Measurements from ENCODE around the gene ABCA6.

The ABCA6 gene

GRCh38 chr17:69048634-69049033 is 93.1 kb downstream of the ABCA6 start:
- no peak for DNase-seq
- H3K27ac ChIP-seq = no peak overlapping the region
- TF ChIP-seq CTCF (IDR thresholded peaks at IDR 0.05; ENCODE audit: low read depth, low read length) = no peak

GRCh38 chr17:69047368-69048263 is 94.1 kb downstream of the ABCA6 start:
- Histone ChIP-seq H3K4me3 (ENCODE audit: low read depth, low read length) (no peak overlapping the region), H3K27me3 (ENCODE audit: insufficient read depth, low read depth, severe bottlenecking) (no peaks in the 10 kb centered on the region), H3K27ac (no peak overlapping the region), H3K9me3 (ENCODE audit: severe bottlenecking) (no peaks in the 10 kb centered on the region), H3K36me3 (no peaks in the 10 kb centered on the region)
- no peak for TF ChIP-seq CTCF (IDR thresholded peaks at IDR 0.05; ENCODE audit: low read depth, low read length)
- DNase-seq = no peak

More at GRCh38 chr17:69048634-69049033, 93.1 kb downstream of the ABCA6 start:
- H3K27me3 ChIP-seq (ENCODE audit: insufficient read depth, low read depth, severe bottlenecking) = no peaks in the 10 kb centered on the region
- H3K36me3 ChIP-seq = no peaks in the 10 kb centered on the region
- no peaks in the 10 kb centered on the region for H3K9me3 ChIP-seq (ENCODE audit: severe bottlenecking)
- H3K4me3 ChIP-seq (ENCODE audit: low read depth, low read length) = no peak overlapping the region

- Histone ChIP-seq H3K4me3 (ENCODE audit: low read depth, low read length) (no peak overlapping the region), H3K36me3 (no peaks in the 10 kb centered on the region), H3K27ac (no peak overlapping the region), H3K27me3 (ENCODE audit: insufficient read depth, low read depth, severe bottlenecking) (no peaks in the 10 kb centered on the region), H3K9me3 (ENCODE audit: severe bottlenecking) (no peaks in the 10 kb centered on the region)
- TF ChIP-seq CTCF (IDR thresholded peaks at IDR 0.05; ENCODE audit: low read depth, low read length) = no peak
- no peak for DNase-seq
Observed at GRCh38 chr17:69046121-69046807, 95.4 kb downstream of the ABCA6 start.

GRCh38 chr17:69045646-69046045 is 96.0 kb downstream of the ABCA6 start:
- Histone ChIP-seq H3K36me3 (no peaks in the 10 kb centered on the region), H3K9me3 (ENCODE audit: severe bottlenecking) (no peaks in the 10 kb centered on the region), H3K27me3 (ENCODE audit: insufficient read depth, low read depth, severe bottlenecking) (no peaks in the 10 kb centered on the region), H3K4me3 (ENCODE audit: low read depth, low read length) (no peak overlapping the region), H3K27ac (no peak overlapping the region)
- TF ChIP-seq CTCF (IDR thresholded peaks at IDR 0.05; ENCODE audit: low read depth, low read length) = no peak
- DNase-seq = no peak

- TF ChIP-seq CTCF (IDR thresholded peaks at IDR 0.05; ENCODE audit: low read depth, low read length) = no peak
- Histone ChIP-seq H3K36me3 (no peaks in the 10 kb centered on the region), H3K27me3 (ENCODE audit: insufficient read depth, low read depth, severe bottlenecking) (no peaks in the 10 kb centered on the region), H3K9me3 (ENCODE audit: severe bottlenecking) (no peaks in the 10 kb centered on the region), H3K4me3 (ENCODE audit: low read depth, low read length) (no peak overlapping the region), H3K27ac (no peak overlapping the region)
- DNase-seq = no peak
Observed at GRCh38 chr17:69044371-69044770, 97.3 kb downstream of the ABCA6 start.
